ENCODE data around the gene FMNL2.

The FMNL2 gene

GRCh38 chr2:152446213-152446612 is 111.2 kb downstream of the FMNL2 start:
- no peak for DNase-seq (ENCODE audit: low spot score)

- DNase-seq (ENCODE audit: low spot score), result no peak
These were observed 112.9 kb downstream of the FMNL2 start for GRCh38 chr2:152447897-152448296.

- no peak for DNase-seq (ENCODE audit: low spot score)
These were observed 113.6 kb downstream of the FMNL2 start for GRCh38 chr2:152448606-152449005.

- no peak for DNase-seq (ENCODE audit: low spot score)
These were observed 114.6 kb downstream of the FMNL2 start for GRCh38 chr2:152449578-152449977.

GRCh38 chr2:152450176-152450575 is 115.2 kb downstream of the FMNL2 start:
- no peak for DNase-seq (ENCODE audit: low spot score)

GRCh38 chr2:152452256-152452973 is 117.4 kb downstream of the FMNL2 start:
- no peak for DNase-seq (ENCODE audit: low spot score)

GRCh38 chr2:152453129-152453911 is 118.3 kb downstream of the FMNL2 start:
- DNase-seq (ENCODE audit: low spot score), result no peak

GRCh38 chr2:152454371-152454770 is 119.4 kb downstream of the FMNL2 start:
- DNase-seq (ENCODE audit: low spot score), result no peak

GRCh38 chr2:152454960-152455359 is 120.0 kb downstream of the FMNL2 start:
- DNase-seq (ENCODE audit: low spot score), result no peak

GRCh38 chr2:152455738-152456137 is 120.8 kb downstream of the FMNL2 start:
- DNase-seq (ENCODE audit: low spot score), result no peak

GRCh38 chr2:152456262-152456661 is 121.3 kb downstream of the FMNL2 start:
- DNase-seq (ENCODE audit: low spot score), result no peak

- no peak for DNase-seq (ENCODE audit: low spot score)
These were observed 123.5 kb downstream of the FMNL2 start for GRCh38 chr2:152458441-152458940.

- DNase-seq (ENCODE audit: low spot score), result no peak
These were observed 124.1 kb downstream of the FMNL2 start for GRCh38 chr2:152459091-152459490.

- no peak for DNase-seq (ENCODE audit: low spot score)
These were observed 125.6 kb downstream of the FMNL2 start for GRCh38 chr2:152460567-152460966.

- no peak for DNase-seq (ENCODE audit: low spot score)
These were observed 127.1 kb downstream of the FMNL2 start for GRCh38 chr2:152462120-152462519.

GRCh38 chr2:152462779-152463178 is 127.8 kb downstream of the FMNL2 start:
- no peak for DNase-seq (ENCODE audit: low spot score)

GRCh38 chr2:152464851-152465470 is 130.0 kb downstream of the FMNL2 start:
- DNase-seq (ENCODE audit: low spot score), result no peak

- DNase-seq (ENCODE audit: low spot score), result no peak
These were observed 130.6 kb downstream of the FMNL2 start for GRCh38 chr2:152465541-152465940.

- DNase-seq (ENCODE audit: low spot score), result no peak
These were observed 131.1 kb downstream of the FMNL2 start for GRCh38 chr2:152466041-152466440.

GRCh38 chr2:152466980-152467676 is 132.2 kb downstream of the FMNL2 start:
- no peak for DNase-seq (ENCODE audit: low spot score)

GRCh38 chr2:152467677-152468410 is 132.9 kb downstream of the FMNL2 start:
- DNase-seq (ENCODE audit: low spot score), result no peak

All from RKO (cell line).